ENCODE measurements around the gene SLC35F1.

GRCh38 chr6:117976030-117976651 is 69.1 kb downstream of the SLC35F1 start:
- TF ChIP-seq CTCF (IDR thresholded peaks at IDR 0.05; ENCODE audit: borderline replicate concordance, extremely low read depth, low read length, poor library complexity, severe bottlenecking) (peak; percentile 84), EZH2 (IDR thresholded peaks at IDR 0.05; ENCODE audit: borderline replicate concordance, low read depth, low read length, severe bottlenecking) (no peak)
